ENCODE measurements around the gene CHRNA4. TPM values are rescaled to one million over a fixed set of nuclear protein-coding genes. Genes with fewer than 3 reads are reported as not detected.

Gene CHRNA4
- total and polyA plus RNA-seq, 2 of the 4 experiments (the other 2 are of a cell fraction): not detected

DNA sequence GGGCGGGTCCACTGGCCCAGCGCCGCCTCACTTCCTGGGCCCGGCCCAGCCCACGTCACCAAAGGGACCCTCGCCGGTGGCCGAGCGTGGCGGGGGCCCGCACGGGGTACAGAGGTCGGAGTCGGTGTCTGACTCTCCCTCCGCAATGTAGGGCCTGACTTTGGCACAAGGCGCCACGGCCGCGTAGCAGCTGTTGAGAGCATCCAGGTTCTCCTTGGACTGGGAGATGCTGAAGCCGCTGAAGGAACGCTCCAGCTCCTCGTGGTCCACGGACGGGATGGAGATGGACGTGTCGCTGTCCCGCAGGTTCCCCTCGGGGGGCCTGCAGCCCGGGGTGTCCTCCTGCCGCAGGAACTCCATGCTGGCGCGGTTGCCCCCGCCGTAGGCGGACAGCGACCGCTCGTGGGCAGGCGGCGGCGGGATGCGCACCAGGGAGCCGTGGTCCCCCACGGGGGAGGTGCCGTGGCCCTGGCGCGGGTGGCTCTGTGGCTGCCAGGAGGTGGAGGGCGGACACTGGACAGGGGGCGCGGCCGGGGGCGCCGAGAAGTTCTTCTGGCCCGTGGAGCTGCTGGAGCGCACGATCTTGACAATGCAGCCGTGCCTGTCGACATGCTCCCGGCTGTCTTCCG is 45.6 kb upstream of the CHRNA4 start:
- Histone ChIP-seq H3K4ac (ENCODE audit: low read depth, low read length) (no peak overlapping the region), H4K8ac (ENCODE audit: low read depth in 2 of 2, low read length in 2 of 2) (no peak overlapping the region), H2BK5ac (ENCODE audit: low read depth, low read length, poor library complexity, severe bottlenecking) (no peak overlapping the region), H3K18ac (ENCODE audit: low read depth, low read length) (no peak overlapping the region), H3K23ac (ENCODE audit: low read depth, low read length) (no peak overlapping the region), H2AFZ (replicated peaks; ENCODE audit: low read length, poor library complexity) (no peak overlapping the region), H3K79me1 (ENCODE audit: low read depth in 1 of 2, low read length in 2 of 2) (no peaks in the 10 kb centered on the region), H3K27ac (ENCODE audit: insufficient read depth, low read length) (no peak overlapping the region), H4K20me1 (ENCODE audit: insufficient read depth, low read length) (no peaks in the 10 kb centered on the region), H3K27me3 (ENCODE audit: control insufficient read depth, insufficient read depth, low read length) (peaks cover 8% of the 10 kb centered on the region; the same call in 1 of the 2 replicates), H3K9ac (ENCODE audit: low read depth, low read length) (no peak overlapping the region), H3K4me2 (ENCODE audit: low read depth, low read length) (no peak overlapping the region), H3K4me3 (ENCODE audit: insufficient read depth, low read depth, low read length) (no peak overlapping the region), H4K5ac (ENCODE audit: low read depth, low read length) (no peak overlapping the region), H3K36me3 (ENCODE audit: control insufficient read depth, insufficient read depth, low read length) (no peaks in the 10 kb centered on the region), H3K4me1 (ENCODE audit: control insufficient read depth, insufficient read depth, low read length) (no peaks in the 10 kb centered on the region), H2BK15ac (ENCODE audit: low read depth, low read length) (no peak overlapping the region), H3K9me3 (ENCODE audit: control insufficient read depth, insufficient read depth, low read length) (no peaks in the 10 kb centered on the region), H3K9me1 (ENCODE audit: insufficient read depth, low read length) (no peaks in the 10 kb centered on the region), H2AK5ac (ENCODE audit: low read depth, low read length) (no peak overlapping the region), H3K14ac (replicated peaks; ENCODE audit: low read depth, low read length) (no peak overlapping the region), H2BK120ac (ENCODE audit: low read depth, low read length) (no peak overlapping the region), H2AK9ac (replicated peaks; ENCODE audit: low read depth, low read length, poor library complexity) (no peak overlapping the region), H4K91ac (ENCODE audit: insufficient read depth, low read depth, low read length) (no peak overlapping the region), H3K56ac (ENCODE audit: extremely low read depth, insufficient read depth, low read length) (no peak overlapping the region), H2BK20ac (ENCODE audit: low read depth, low read length) (no peak overlapping the region)
- dilution Hi-C loops (cut with HindIII; ENCODE audit: low sequenced_read_pairs, unreplicated experiment): no loop called here
- POLR2A ChIA-PET (ENCODE audit: unreplicated experiment): no interaction called here
- intact Hi-C loops (cut with micrococcal nuclease): no loop called here
- in situ Hi-C loops (cut with MboI; ENCODE audit: low sequenced_read_pairs): no loop called here
- no peak for ATAC-seq (ENCODE audit: low read depth)
- no peak for DNase-seq
- 92% methylated on average over 44 of the region's 60 CpGs; no CpG with 5 or more reads in 1 of the 2 experiments for WGBS, 2 experiments (ENCODE audit: extremely low coverage in 2 of 2, insufficient read length in 1 of 2)
- CTCF ChIA-PET: no interaction called here
- BruUV-seq (replicated peaks): no TSS peak
- TF ChIP-seq POLR2A (IDR thresholded peaks at IDR 0.05; ENCODE audit: low read depth, low read length) (no peak), NFE2L2 (IDR thresholded peaks at IDR 0.05; ENCODE audit: low read depth, low read length) (no peak), BHLHE40 (IDR thresholded peaks at IDR 0.05; ENCODE audit: low read depth, low read length) (no peak), SMC3 (IDR thresholded peaks at IDR 0.05; ENCODE audit: low read depth, low read length) (no peak), FOS (IDR thresholded peaks at IDR 0.05; ENCODE audit: low read depth, low read length) (no peak), RCOR1 (IDR thresholded peaks at IDR 0.05; ENCODE audit: insufficient replicate concordance, low read length) (no peak), CHD1 (IDR thresholded peaks at IDR 0.05; ENCODE audit: low read depth, low read length) (no peak), MAZ (IDR thresholded peaks at IDR 0.05; ENCODE audit: borderline replicate concordance, low read depth, low read length) (no peak), MXI1 (IDR thresholded peaks at IDR 0.05; ENCODE audit: borderline replicate concordance, low read depth, low read length) (no peak)
- TF ChIP-seq, protein P1, sequence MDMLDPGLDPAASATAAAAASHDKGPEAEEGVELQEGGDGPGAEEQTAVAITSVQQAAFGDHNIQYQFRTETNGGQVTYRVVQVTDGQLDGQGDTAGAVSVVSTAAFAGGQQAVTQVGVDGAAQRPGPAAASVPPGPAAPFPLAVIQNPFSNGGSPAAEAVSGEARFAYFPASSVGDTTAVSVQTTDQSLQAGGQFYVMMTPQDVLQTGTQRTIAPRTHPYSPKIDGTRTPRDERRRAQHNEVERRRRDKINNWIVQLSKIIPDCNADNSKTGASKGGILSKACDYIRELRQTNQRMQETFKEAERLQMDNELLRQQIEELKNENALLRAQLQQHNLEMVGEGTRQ (IDR thresholded peaks at IDR 0.05; ENCODE audit: low read depth, low read length): no peak
